Esophagus muscularis mucosa (tissue), 4 donors: ENCODE measurements around the gene MRNIP.

ENCODE experiments used
- EP300 ChIP-seq: sonication (generic); formaldehyde crosslinking; IDR thresholded peaks from one replicate; pipeline ENCODE4 v1.6.1; 2017; ENCODE audit warnings: antibody characterized with exemption
- POLR2A ChIP-seq: fragments of 450-650 bp; IDR thresholded peaks from one replicate; pipeline ENCODE4 v1.6.1; 2017; ENCODE audit warnings: antibody characterized with exemption, moderate library complexity, mild to moderate bottlenecking, low read depth
- TF ChIP-seq, protein P1 (sequence below), 3 experiments: fragments of 200-600 bp in 2 of 3; fragments of 450-650 bp in 1 of 3; sonication (generic) in 2 of 3; IDR thresholded peaks; one replicate each; pipeline ENCODE4 v1.5.1; 2017 to 2019; ENCODE audit warnings: antibody characterized with exemption in 3 of 3, mild to moderate bottlenecking in 2 of 3, moderate library complexity in 1 of 3

DNA sequence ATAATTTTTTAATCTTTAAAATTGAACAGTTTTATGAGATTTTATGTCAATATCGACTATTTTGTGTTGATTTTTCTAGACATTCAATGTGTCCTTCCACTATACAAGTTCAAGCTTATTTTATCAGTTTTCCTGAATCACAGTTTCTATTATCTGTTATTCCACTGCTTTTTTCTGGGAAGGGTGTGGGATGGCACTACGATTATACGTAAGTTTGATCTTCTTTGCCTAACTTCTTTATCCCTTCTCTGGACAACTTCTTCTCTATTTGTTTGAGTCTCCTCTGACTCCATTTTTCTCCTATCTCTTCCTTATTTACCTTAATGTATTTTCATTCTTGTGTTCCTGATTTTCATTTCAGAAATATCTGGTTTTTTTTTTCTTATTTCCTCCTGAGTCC, 24.5 kb upstream of the MRNIP start:
- TF ChIP-seq, protein P1, sequence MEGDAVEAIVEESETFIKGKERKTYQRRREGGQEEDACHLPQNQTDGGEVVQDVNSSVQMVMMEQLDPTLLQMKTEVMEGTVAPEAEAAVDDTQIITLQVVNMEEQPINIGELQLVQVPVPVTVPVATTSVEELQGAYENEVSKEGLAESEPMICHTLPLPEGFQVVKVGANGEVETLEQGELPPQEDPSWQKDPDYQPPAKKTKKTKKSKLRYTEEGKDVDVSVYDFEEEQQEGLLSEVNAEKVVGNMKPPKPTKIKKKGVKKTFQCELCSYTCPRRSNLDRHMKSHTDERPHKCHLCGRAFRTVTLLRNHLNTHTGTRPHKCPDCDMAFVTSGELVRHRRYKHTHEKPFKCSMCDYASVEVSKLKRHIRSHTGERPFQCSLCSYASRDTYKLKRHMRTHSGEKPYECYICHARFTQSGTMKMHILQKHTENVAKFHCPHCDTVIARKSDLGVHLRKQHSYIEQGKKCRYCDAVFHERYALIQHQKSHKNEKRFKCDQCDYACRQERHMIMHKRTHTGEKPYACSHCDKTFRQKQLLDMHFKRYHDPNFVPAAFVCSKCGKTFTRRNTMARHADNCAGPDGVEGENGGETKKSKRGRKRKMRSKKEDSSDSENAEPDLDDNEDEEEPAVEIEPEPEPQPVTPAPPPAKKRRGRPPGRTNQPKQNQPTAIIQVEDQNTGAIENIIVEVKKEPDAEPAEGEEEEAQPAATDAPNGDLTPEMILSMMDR (IDR thresholded peaks at IDR 0.05) = no peak
- TF ChIP-seq EP300 = no peak
- no peak for TF ChIP-seq POLR2A
